ENCODE results near the gene HINFP. TPM values are rescaled to one million over a fixed set of nuclear protein-coding genes. Genes with fewer than 3 reads are reported as not detected.
"Not testable (repeated sequence)": the region's sequence is repeated elsewhere in the genome, so short reads cannot be mapped to it uniquely, and the experiment has no call there.

HINFP gene
- total RNA-seq, 4 donors from 2014 or later: 24.0 to 37.7 (median 33.2) TPM

- peaks cover 12 to 25% of the 10 kb centered on the region in 2 donors for H3K4me1 ChIP-seq
- DNase-seq: no peak
- no peaks in the 10 kb centered on the region for H3K27me3 ChIP-seq
- H3K4me3 ChIP-seq (replicated peaks in 1 of 3): peak overlapping the region in 1 of 3 donors; percentile 74
- no peaks in the 10 kb centered on the region for H3K9me3 ChIP-seq
- H3K36me3 ChIP-seq: peaks cover 9 to 11% of the 10 kb centered on the region in 2 donors
- intact Hi-C loops (cut with DNase I): no loop called here
- TF ChIP-seq CTCF (IDR thresholded peaks at IDR 0.05) (peak in 1 of 6 experiments; percentile 8), POLR2A (IDR thresholded peaks at IDR 0.05) (no peak)
- no peak overlapping the region for H3K27ac ChIP-seq
- WGBS, 2 donors: 45 to 48% methylated on average over 11 of the region's 11 CpGs
Observed at GRCh38 chr11:119100246-119100970, 21.0 kb upstream of the HINFP start.

- WGBS, 2 donors: 3% methylated on average over 19 to 26 of the region's 29 CpGs
- peak overlapping the region; percentile 85 to 91 (median 88) for H3K27ac ChIP-seq
- TF ChIP-seq POLR2A (IDR thresholded peaks at IDR 0.05) (no peak), CTCF (IDR thresholded peaks at IDR 0.05) (no peak)
- DNase-seq: no peak
- H3K36me3 ChIP-seq: peaks cover 9 to 11% of the 10 kb centered on the region in 2 donors
- intact Hi-C loops (cut with DNase I): no loop called here
- peak overlapping the region; percentile 35 to 74 (median 59) for H3K4me3 ChIP-seq (replicated peaks in 1 of 3)
- H3K9me3 ChIP-seq: no peaks in the 10 kb centered on the region
- H3K27me3 ChIP-seq: no peaks in the 10 kb centered on the region
- peaks cover 12 to 23% of the 10 kb centered on the region in 2 donors for H3K4me1 ChIP-seq
Observed at GRCh38 chr11:119100994-119101758, 20.2 kb upstream of the HINFP start.

GRCh38 chr11:119101759-119102423, 19.5 kb upstream of the HINFP start, which contains the start of gene DPAGT1:
TSS of gene DPAGT1 (minus strand) at chr11:119101853. CDS start at chr11:119101655, 198 bp downstream.
- TF ChIP-seq CTCF (IDR thresholded peaks at IDR 0.05) (peak in 1 of 6 experiments; percentile 2), POLR2A (IDR thresholded peaks at IDR 0.05) (peak in 1 of 2 donors; percentile 50)
- 1% methylated on average over 24 to 32 of the region's 32 CpGs for WGBS, 2 donors
- Histone ChIP-seq H3K36me3 (peaks cover 9 to 11% of the 10 kb centered on the region in 2 donors), H3K27me3 (no peaks in the 10 kb centered on the region), H3K9me3 (no peaks in the 10 kb centered on the region), H3K27ac (peak within 1 kb of the TSS; percentile 85 to 91 (median 88)), H3K4me3 (replicated peaks in 1 of 3) (peak within 1 kb of the TSS; percentile 35 to 74 (median 59)), H3K4me1 (peaks cover 17 to 30% of the 10 kb centered on the region in 2 donors)
- DNase-seq: peak; percentile 90 to 91
- intact Hi-C loops (cut with DNase I): no loop called here

GRCh38 chr11:119103161-119103664, 18.2 kb upstream of the HINFP start:
- H3K27me3 ChIP-seq; H3K4me3 ChIP-seq (replicated peaks in 1 of 3); DNase-seq; H3K9me3 ChIP-seq; H3K36me3 ChIP-seq; intact Hi-C loops (cut with DNase I): not testable (repeated sequence)
- H3K27ac ChIP-seq: peak overlapping the region in 2 of 3 donors; percentile 85 to 91
- 81 to 94% methylated on average over 18 of the region's 18 CpGs for whole genome bisulfite sequencing, 2 donors
- peaks cover 22 to 34% of the 10 kb centered on the region in 2 donors for H3K4me1 ChIP-seq

- H3K4me1 ChIP-seq: peaks cover 25 to 39% of the 10 kb centered on the region in 2 donors
- intact Hi-C loops (cut with DNase I): no loop called here
- H3K27ac ChIP-seq: no peak overlapping the region
- DNase-seq: no peak
- no peak overlapping the region for H3K4me3 ChIP-seq (replicated peaks in 1 of 3)
- 61 to 66% methylated on average over 4 of the region's 4 CpGs for WGBS, 2 donors
- no peaks in the 10 kb centered on the region for H3K36me3 ChIP-seq
- TF ChIP-seq CTCF (IDR thresholded peaks at IDR 0.05) (no peak), POLR2A (IDR thresholded peaks at IDR 0.05) (no peak)
- no peaks in the 10 kb centered on the region for H3K9me3 ChIP-seq
- no peaks in the 10 kb centered on the region for H3K27me3 ChIP-seq
Observed at GRCh38 chr11:119103793-119104192, 17.6 kb upstream of the HINFP start.

All from thyroid gland (tissue), 4 donors.